Activated CD4-positive, alpha-beta T cell treated with anti-CD3 and anti-CD28 coated beads, Interleukin-2, amount 50 U/mL, for 4 hours (primary cell): ENCODE results near the gene KCTD20.

ENCODE experiments used
- DNase-seq, 2 experiments: peaks; one replicate each; pipeline ENCODE4 v3.0.0-alpha.2; 2020

Gene KCTD20

GRCh38 chr6:36499918-36500317 lies 57.1 kb downstream of the KCTD20 start:
- no peak for DNase-seq

GRCh38 chr6:36501686-36502085 lies 58.9 kb downstream of the KCTD20 start:
- no peak for DNase-seq

GRCh38 chr6:36504181-36504580 lies 61.4 kb downstream of the KCTD20 start:
- no peak for DNase-seq

DNA sequence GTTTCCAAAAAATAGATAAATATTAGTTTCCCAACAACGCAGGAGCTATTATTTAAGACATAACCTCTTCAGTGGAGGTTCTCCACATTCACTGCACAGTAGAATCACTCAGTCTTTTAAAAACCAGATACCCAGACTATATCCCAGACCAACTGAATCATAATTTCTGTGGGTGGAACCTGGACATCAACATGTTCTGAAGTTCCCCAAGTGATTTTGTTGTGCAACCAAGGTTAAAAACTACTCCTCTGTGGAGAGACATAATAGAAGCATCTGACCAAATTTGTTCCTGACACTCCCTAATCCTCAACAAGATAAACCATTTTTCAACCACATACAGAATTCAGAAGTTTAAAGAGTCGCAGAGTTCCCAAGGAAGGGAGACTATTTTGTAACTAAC lies 62.2 kb downstream of the KCTD20 start:
- DNase-seq, result no peak

DNA sequence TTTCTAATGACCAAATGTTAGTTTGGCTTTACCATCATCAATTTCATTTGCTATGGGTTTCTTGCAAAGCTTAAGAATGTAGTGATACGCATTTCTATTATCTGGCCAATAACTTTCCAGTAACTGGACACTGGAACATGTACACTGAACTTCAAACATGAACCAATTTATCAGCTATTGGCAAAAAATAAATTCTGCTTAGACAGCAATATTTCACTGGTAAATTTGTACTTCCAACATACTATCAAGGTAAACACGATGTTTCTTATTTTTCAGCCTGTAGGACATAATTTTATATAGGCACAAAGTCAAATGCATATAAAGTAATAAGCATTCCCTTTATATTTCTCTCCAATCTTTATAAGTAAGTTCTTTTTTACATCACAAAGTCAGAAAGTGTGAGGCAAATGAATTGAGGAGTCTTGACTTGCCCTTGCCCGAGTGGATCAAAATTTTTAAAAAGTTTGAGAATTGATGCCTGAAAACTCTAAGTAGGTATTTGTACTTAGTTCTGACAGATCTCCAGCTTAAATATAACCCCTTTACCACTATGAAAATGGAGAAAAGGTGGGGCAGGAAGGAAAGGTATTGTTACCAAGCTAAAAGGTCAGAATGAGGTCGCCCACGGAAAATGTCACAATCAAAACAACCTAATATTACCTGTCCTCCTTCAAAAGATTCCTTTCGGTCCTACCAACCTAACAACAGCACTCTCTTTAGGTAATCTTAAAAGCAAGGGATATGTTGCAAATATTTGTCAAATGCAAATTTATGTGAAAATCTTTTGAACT lies 63.1 kb downstream of the KCTD20 start:
- DNase-seq, result no peak

GRCh38 chr6:36506611-36507010 lies 63.8 kb downstream of the KCTD20 start:
- no peak for DNase-seq

DNA sequence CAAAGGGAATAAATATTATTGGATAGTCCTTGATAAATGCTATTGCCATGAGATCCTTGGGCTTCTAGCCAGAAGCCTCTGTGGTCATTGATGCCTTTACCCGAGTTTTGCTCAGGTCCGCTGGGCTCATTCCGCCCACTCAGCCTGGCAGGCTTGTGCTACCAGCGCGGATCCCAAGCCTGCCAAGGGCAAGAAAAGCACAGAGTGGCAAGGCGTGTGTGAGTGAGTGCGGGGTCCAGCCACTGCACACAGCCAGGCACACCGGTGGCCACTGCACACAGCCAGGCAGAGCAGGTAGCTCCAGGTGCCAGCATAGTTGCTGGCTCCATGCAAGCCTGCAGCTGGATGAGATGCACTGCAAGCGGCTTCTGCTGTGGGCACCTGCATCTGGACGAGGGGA lies 65.7 kb downstream of the KCTD20 start:
- DNase-seq, result no peak

DNA sequence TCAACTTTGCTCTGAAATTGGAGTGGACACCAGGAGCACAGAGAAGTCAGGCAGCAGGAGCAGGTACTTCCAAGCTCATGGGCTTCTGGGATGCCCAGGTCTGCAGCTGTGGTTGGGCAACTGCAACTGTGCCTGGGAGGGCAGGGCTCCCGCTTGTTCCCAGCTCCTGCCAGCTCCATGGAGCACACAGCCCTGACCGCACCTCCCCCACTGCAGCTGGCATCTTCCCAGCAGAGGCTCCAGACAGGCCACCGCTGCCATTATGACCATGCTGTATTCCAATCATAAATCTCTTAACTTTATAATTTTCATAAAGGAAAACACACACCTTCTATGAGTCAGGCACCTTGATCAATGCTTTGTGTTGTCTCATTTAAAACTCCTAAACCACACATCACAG lies 67.6 kb downstream of the KCTD20 start:
- no peak for DNase-seq

GRCh38 chr6:36514554-36515456 lies 72.0 kb downstream of the KCTD20 start:
- DNase-seq, result no peak

GRCh38 chr6:36515844-36516243 lies 73.0 kb downstream of the KCTD20 start:
- no peak for DNase-seq

DNA sequence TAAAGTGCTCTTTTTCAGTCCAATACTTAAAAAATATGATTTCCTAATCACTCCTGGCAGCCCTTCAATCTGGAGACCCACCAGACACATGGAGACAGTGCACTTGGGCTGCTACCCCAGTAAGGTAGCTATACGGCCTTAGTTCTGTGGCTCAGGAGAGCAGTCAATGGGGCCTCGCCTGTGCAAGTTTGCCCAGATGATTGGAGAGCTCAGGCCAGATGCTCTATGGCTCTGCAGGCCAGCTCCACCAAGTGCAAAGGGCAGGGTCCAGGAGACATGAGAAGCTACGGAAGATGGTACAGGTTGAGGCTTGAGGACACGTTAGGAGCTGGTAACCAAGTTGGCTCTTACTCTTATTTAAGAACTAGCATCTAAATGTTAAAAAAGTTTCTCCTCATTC lies 73.8 kb downstream of the KCTD20 start:
- DNase-seq, result no peak

DNA sequence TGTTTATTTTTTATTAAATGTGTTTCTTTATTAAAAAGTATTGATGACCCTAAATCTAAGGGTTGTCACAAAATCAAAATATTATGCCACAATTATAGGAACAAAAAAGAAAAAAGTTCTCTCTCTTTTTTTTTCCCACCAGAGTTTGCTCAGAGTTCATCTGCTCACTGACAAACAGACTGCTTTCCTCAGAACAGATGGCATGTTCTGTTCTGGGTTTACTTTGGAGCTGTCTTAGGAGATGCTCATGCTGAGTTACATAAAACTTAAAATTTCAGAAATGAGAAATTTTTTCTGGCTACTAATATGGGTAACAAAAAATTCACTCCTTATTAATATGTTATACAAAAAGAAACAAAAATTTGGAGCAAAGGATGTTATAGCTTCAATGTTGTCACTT lies 74.2 kb downstream of the KCTD20 start:
- DNase-seq, result no peak

- no peak for DNase-seq
These were observed 74.6 kb downstream of the KCTD20 start for GRCh38 chr6:36517408-36517807.

DNA sequence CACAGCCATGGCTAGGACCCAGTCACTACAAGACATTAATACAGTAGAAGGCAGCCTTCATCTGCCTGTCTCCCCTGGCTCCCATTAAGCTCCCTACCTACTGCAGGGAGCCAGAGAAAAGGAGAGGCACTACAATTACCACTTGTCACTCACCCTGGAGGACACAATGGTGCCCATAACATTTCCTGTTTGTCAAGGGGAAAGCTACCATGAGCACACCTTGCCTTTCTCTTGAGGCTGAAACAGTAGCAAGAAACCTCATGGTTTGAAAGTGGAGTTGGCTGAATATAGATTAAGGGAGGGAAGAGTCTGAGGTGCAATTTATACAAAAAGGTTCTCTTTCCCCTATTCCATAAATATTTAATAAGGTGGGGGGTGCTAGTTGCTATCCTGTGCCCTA lies 76.6 kb downstream of the KCTD20 start:
- DNase-seq, result no peak

DNA sequence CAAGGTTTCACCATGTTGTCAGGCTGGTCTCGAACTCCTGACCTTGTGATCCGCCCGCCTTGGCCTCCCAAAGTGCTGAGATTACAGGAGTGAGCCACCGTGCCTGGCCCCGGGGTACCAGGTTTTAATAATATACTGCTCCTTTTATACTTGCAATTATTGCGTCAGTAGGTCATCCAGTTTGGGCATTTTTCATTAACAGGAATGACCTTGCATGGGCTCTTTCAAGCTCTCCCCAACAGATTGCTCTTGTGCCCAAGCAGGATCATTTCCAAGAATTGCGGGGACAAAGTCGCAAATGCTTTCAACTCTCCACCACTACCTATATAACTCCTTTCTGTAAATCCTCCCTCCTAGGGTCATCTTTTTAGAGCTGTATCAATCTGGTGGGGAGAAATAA lies 80.7 kb downstream of the KCTD20 start:
- no peak for DNase-seq

DNA sequence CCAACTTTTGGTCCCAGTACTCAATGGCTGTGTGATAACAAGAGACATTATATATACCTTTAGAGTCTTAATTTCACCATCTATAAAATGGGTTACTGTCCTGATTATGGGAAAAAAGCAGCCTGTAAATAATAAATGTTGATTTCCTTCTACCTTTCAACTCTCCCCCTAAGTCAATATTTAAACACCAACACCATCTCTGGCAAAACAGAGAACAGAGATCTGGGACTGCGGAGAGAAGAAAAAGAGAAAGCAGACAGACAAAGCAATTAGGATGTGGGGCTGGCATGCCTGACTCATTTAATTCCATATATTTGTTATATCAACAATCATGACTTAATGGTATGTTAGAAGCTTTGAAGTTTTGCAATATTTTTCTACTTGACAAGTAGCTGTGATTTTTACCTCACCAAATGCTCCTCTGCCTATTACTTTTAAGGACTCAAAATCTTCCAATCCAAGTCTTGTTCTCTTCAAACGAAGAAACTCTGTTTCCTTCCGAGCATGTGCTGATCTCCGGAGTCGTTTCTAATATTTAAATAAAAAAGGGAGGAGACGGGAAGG lies 81.2 kb downstream of the KCTD20 start:
- no peak for DNase-seq

- no peak for DNase-seq
These were observed 82.1 kb downstream of the KCTD20 start for GRCh38 chr6:36524871-36525270.

DNA sequence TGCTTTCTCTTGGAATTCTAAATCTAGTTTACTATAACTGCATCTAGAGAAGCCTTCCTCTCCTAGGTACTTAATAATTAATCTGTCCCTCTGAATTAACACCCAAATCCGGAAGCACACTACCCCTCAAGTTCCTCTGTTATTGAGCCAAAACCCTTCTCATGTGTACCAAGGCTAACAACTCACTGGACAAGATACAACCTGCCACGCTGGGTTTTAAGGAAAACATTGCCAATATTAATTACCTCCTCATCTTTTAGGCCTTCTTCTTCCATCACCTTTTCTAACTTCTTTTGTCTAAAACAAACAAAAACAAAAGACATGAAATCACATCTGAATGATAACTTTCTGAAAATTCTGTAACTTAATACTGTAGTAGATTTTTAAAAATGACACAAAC lies 82.5 kb downstream of the KCTD20 start:
- DNase-seq, result no peak

GRCh38 chr6:36526066-36526465 lies 83.3 kb downstream of the KCTD20 start:
- DNase-seq, result no peak

DNA sequence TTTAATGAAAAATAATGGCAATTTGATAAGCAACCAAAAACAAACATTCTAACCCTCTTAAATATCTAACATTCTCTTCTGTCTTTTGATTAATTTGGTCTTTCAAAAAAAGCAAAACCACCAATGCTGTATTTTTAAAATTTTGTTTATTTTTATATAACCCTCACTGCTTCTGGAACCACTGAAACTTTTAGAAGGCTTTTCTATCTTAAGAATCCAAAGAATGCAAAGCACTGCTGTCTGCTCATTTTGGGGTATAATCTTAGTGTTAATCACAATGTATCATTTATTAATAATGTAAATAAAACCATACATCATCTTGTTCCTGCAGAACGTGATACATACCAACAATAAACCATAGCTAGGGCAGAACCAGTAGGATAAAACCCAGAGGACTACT lies 90.5 kb downstream of the KCTD20 start:
- no peak for DNase-seq

GRCh38 chr6:36536873-36537547 lies 94.2 kb downstream of the KCTD20 start:
- no peak for DNase-seq

DNA sequence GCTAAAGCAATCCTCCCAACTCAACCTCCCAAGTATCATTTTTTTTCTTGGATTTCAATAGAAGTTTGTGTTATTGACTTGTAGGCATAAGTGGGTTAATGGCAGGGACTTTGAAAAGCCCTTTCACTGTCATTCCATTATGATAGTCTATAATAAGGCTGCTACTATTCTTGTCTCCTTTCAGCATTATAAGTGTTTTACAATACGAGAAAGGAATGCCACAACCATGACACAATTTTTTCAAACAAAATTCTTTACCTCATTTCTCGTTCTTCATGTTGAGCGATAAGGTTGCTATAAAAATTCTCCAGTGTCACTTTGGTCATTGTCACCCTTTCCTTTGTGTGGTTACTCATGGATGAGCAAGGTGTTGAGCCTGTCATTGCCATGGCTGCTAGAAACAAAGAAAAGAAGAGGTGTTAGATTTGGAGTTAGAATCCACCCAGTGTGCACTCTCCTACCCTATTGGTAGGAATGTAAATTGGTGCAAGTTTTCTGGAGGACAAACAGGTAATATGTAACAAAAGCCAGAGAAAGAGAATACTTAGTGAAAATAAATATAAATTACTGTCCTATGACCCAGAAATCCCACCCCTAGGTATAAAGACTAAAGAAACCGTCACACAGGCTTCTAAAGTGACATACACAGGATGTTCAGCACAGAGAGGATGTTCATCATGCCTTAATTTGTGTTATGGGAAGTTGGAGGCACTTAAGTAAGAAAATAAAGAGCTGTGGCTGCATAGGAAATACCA lies 97.2 kb downstream of the KCTD20 start:
- no peak for DNase-seq
